HEK293 (cell line): ENCODE results near the gene CHRNA9.

ENCODE experiments used
- CTCF ChIP-seq: fragments of 450-650 bp; formaldehyde crosslinking; IDR thresholded peaks from 2 replicates; pipeline ENCODE4 v1.5.1; 2016; ENCODE audit warnings: missing biosample characterization, missing genetic modification characterization
- HOXD13 ChIP-seq: sonication (generic); formaldehyde crosslinking; IDR thresholded peaks from 2 replicates; pipeline ENCODE4 v1.8.0; 2022; ENCODE audit warnings: missing genetic modification reagents, borderline replicate concordance
- SCRT1 ChIP-seq: fragments of 450-650 bp; formaldehyde crosslinking; IDR thresholded peaks from 2 replicates; pipeline ENCODE4 v1.5.1; 2016; ENCODE audit warnings: missing biosample characterization, missing genetic modification characterization, borderline replicate concordance
- YY2 ChIP-seq: fragments of 450-650 bp; formaldehyde crosslinking; IDR thresholded peaks from 2 replicates; pipeline ENCODE4 v1.5.1; 2016; ENCODE audit warnings: missing biosample characterization, missing genetic modification characterization
- ZNF138 ChIP-seq: fragments of 450-650 bp; formaldehyde crosslinking; IDR thresholded peaks from 2 replicates; pipeline ENCODE4 v1.5.1; 2016; ENCODE audit warnings: missing biosample characterization, missing genetic modification characterization, borderline replicate concordance
- ZNF449 ChIP-seq: fragments of 450-650 bp; formaldehyde crosslinking; IDR thresholded peaks from 2 replicates; pipeline ENCODE4 v1.5.1; 2017; ENCODE audit warnings: missing biosample characterization, mild to moderate bottlenecking, missing genetic modification characterization, moderate library complexity
- ZNF513 ChIP-seq: fragments of 450-650 bp; IDR thresholded peaks from 2 replicates; pipeline ENCODE4 v1.5.1; 2018; ENCODE audit warnings: missing biosample characterization, missing genetic modification characterization
- ZNF624 ChIP-seq: fragments of 450-650 bp; formaldehyde crosslinking; IDR thresholded peaks from 2 replicates; pipeline ENCODE4 v1.5.1; 2017; ENCODE audit warnings: missing biosample characterization, missing genetic modification characterization
- ZNF639 ChIP-seq: fragments of 450-650 bp; formaldehyde crosslinking; IDR thresholded peaks from 2 replicates; pipeline ENCODE4 v1.5.1; 2016; ENCODE audit warnings: missing biosample characterization, missing genetic modification characterization

GRCh38 chr4:40355131-40355530 is 20.0 kb downstream of the CHRNA9 start:
- TF ChIP-seq CTCF: no peak
- TF ChIP-seq ZNF513: no peak
- TF ChIP-seq YY2: no peak
- TF ChIP-seq ZNF449: no peak
- TF ChIP-seq SCRT1 (tag by site-specific recombination): no peak
- no peak for TF ChIP-seq HOXD13 (CRISPR knock-in tag)
- TF ChIP-seq ZNF138: no peak
- no peak for TF ChIP-seq ZNF639 (tag by site-specific recombination)
- no peak for TF ChIP-seq ZNF624 (tag by site-specific recombination)
